ENCODE data around the gene FAM234B. TPM values are rescaled to one million over a fixed set of nuclear protein-coding genes. Genes with fewer than 3 reads are reported as not detected.
"Not testable (repeated sequence)": the region's sequence is repeated elsewhere in the genome, so short reads cannot be mapped to it uniquely, and the experiment has no call there.

Gene FAM234B
- total RNA-seq, 2 donors from 2014 or later: 3.7 to 3.8 TPM

DNA sequence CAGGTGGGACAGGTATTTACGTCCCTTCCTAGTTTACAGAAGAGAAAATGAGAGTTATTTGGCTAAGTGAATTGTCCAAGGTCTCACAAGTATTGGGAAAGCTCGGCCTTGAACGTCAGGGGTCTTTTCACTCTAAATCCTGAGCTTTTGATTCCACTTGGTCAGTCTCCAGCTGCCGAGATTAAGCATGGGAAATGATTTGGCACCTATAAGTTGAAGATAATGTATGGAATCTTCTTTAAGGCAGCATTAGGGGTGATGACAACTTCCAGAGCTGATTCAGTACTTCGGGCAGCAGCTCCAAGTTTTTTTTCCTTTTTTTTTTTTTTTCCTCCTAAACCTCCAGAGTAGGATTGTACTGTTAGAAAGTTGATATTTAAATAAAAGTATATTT is 722 bp downstream of the FAM234B start:
- DNase-seq: no peak
- ATAC-seq: no peak
- intact Hi-C loops (cut with DNase I): no loop called here

GRCh38 chr12:13045816-13046215 is 1.6 kb downstream of the FAM234B start:
- intact Hi-C loops (cut with DNase I): no loop called here
- ATAC-seq: no peak
- DNase-seq: no peak

DNA sequence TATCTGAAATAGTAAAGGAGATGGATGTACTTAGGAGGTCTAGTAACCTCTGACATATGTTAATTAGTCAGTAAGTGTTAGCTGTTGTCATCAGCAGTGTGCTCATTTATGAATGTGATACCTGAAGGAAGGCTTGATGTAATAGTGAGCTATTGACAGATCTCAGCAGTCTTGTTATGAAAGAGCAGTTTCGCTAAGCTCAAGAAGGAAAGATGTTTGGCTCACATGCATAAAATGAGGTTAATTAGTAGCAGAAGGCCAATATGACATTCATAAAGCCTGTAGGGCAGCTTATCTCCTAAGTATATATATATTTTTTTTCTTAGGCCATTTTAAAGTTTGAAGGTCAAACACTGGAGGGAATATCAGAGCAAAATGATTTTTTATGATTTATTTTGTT is 2.8 kb downstream of the FAM234B start:
- intact Hi-C loops (cut with DNase I): no loop called here
- no peak for DNase-seq
- ATAC-seq: no peak

DNA sequence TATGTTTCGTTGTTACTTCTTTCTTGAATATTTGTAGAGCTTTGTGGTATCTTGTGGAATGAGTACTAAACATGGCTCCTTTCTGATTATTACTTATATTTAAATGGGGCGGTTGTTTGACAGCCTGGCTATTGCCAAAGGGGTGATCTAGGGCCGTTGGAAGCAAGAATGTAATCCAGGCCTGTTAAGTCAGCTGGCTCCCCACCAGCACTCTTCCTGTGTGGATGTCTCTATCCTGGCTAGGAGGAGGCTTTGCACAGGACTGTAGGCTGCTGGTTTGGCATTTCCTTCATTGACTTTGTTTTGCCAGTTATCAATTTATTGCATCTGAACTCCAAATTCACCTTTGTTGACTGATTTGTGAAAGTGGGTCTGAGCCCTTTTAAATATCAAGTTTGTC is 5.6 kb downstream of the FAM234B start:
- ATAC-seq (peak in 1 of 2 donors; percentile 57), DNase-seq (peak; percentile 36)
- intact Hi-C loops (cut with DNase I): no loop called here

DNA sequence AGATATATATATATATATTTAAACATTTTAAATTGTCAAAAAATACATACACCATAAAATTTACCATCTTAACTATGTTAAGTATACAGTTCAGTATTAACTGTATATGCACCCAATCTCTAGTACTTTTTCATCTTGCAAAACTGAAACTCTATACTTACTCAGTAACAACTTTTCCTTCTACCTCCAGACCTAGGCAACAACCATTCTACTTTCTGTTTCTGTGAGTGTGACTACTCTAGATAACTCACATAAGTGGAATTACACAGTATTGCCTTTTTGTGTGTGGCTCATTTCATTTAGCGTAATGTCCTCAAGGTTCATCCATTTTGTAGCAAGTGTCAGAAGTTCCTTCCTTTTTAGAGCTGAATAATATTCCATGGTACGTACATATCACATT is 8.2 kb downstream of the FAM234B start:
- ATAC-seq: no peak
- DNase-seq: no peak
- intact Hi-C loops (cut with DNase I): no loop called here

GRCh38 chr12:13053617-13054016 is 9.4 kb downstream of the FAM234B start:
- intact Hi-C loops (cut with DNase I); ATAC-seq; DNase-seq: not testable (repeated sequence)

GRCh38 chr12:13060581-13060980 is 16.4 kb downstream of the FAM234B start:
- intact Hi-C loops (cut with DNase I): no loop called here

GRCh38 chr12:13061377-13061776 is 17.2 kb downstream of the FAM234B start:
- no peak for ATAC-seq
- DNase-seq: no peak
- intact Hi-C loops (cut with DNase I): no loop called here

More at GRCh38 chr12:13060581-13060980, 16.4 kb downstream of the FAM234B start:
- no peak for DNase-seq
- no peak for ATAC-seq

DNA sequence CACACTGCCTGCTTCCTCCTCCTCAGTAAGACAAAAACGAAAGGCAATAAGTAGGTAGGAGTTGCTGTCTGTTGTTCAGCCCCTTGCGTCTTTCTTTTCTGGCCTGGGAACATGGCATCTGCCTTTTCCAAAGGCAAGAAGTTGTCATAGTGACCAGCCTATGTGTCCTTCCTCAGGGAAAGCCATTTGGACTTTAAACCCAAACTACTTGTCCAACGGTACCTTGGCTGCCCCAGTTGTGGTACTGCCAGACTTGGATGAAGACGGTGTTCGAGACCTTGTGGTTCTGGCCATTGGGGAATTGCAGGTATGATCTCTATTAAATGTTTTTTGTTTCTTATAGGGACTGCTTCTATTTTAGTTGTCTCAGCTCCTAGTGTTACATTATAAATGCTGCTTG is 18.5 kb downstream of the FAM234B start:
- intact Hi-C loops (cut with DNase I): no loop called here
- ATAC-seq: no peak
- DNase-seq: no peak

GRCh38 chr12:13066014-13066413 is 21.8 kb downstream of the FAM234B start:
- DNase-seq (no peak), ATAC-seq (no peak)
- intact Hi-C loops (cut with DNase I): no loop called here

GRCh38 chr12:13066459-13066858 is 22.3 kb downstream of the FAM234B start:
- intact Hi-C loops (cut with DNase I): no loop called here
- no peak for ATAC-seq
- DNase-seq: no peak

GRCh38 chr12:13067322-13067721 is 23.1 kb downstream of the FAM234B start:
- intact Hi-C loops (cut with DNase I): no loop called here
- no peak for DNase-seq
- no peak for ATAC-seq

GRCh38 chr12:13069380-13069779 is 25.2 kb downstream of the FAM234B start:
- no peak for DNase-seq
- ATAC-seq: no peak
- intact Hi-C loops (cut with DNase I): no loop called here

- ATAC-seq (no peak), DNase-seq (no peak)
- intact Hi-C loops (cut with DNase I): no loop called here
These were observed 27.4 kb downstream of the FAM234B start for GRCh38 chr12:13071305-13072280.

- ATAC-seq (no peak), DNase-seq (no peak)
- intact Hi-C loops (cut with DNase I): no loop called here
These were observed 29.0 kb downstream of the FAM234B start for GRCh38 chr12:13073173-13073572.

DNA sequence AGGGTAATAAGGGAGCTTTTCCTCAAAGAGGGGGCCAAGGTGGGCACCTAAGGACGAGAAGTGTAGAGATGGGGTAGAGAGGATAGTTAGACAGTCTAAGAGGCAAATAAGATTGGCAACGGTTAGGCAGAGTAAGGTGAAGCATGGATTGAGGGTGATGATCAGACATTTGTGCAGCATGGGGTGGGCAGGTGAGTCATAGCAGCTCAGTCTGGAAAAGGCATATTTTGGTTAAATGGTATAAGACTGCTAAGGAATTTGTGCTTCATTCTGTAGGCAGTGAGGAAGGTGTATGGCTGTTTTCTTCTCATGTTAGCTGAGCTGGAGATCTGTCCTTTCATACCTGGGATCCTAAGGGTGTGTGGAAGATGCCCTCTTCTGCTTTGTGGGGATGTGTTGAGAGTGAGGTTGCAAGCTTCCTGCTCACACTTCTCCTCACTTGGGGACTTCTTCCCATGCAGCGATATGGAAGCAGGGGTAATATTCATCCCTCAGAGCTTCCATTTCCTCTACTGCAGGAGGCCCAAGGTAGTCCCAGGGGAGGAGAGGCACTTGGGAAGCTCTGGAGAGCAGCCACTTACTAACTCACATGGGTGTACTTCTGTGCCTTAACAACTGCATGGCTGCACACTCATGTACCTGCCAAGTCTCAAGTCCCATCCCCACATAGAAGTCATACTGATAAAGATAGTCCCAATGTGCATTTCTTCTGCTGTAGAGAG is 30.4 kb downstream of the FAM234B start:
- intact Hi-C loops (cut with DNase I): no loop called here
- DNase-seq: no peak
- ATAC-seq: peak in 1 of 2 donors; percentile 52

- no peak for DNase-seq
- intact Hi-C loops (cut with DNase I): no loop called here
- no peak for ATAC-seq
These were observed 30.9 kb downstream of the FAM234B start for GRCh38 chr12:13075118-13075480.

DNA sequence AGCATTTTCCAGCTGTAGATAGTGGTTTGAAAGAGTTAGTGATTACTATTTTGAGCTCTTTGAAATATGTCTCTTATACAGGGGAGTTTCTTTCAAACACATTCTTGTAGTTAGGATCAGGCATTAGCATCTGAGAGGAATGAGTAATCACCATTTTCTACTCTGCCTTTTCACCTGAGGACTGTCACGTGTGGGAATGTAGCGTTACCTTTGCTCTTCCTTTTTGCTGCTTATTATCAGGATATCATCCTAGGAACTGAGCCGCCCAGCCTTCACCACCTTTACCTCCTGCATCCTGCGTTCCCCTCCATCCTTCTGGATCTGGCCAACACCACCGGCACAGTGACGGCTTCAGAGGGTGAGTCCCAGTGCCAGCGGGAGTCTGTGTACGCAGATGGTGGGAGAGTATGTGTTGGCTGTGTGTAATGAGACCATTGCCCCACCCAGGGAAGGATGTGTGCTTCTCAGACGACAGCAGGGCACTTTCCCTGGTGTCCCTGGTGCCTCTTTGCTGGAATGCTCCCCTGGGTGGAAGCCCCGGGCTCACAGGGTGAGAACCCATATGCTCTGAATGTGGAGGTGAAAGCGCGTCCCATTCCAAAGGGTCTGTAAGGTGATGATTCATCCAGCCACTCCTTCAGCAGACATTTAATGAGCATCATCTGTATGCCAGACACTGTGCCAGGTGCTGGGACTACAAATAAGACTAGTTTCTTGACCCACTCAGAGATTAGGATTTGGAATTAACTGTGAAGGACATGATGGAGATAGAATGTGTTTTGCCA is 31.8 kb downstream of the FAM234B start:
- DNase-seq: no peak
- ATAC-seq: no peak
- intact Hi-C loops (cut with DNase I): no loop called here

GRCh38 chr12:13079440-13079906 is 35.3 kb downstream of the FAM234B start:
- DNase-seq: no peak
- intact Hi-C loops (cut with DNase I): no loop called here
- ATAC-seq: no peak

- no peak for DNase-seq
- ATAC-seq: no peak
- intact Hi-C loops (cut with DNase I): no loop called here
These were observed 36.1 kb downstream of the FAM234B start for GRCh38 chr12:13080266-13080665.
